Type B pancreatic cell (in vitro differentiated cells): ENCODE data around the gene SUB1. TPM values are rescaled to one million over a fixed set of nuclear protein-coding genes. Genes with fewer than 3 reads are reported as not detected.
A peak's percentile ranks its signal among the peaks of the same experiment; 100 is the strongest.

Source experiments
- DNase-seq: peaks from one replicate; pipeline ENCODE4 v3.0.0; 2021; ENCODE audit warnings: mixed read lengths; ENCODE audit not compliant: unreplicated experiment; ENCODE audit errors: extremely low spot score
- H3K27ac Mint-ChIP-seq: 2 replicates; pipeline ENCODE4 v1.8.0; 2021; ENCODE audit warnings: mild to moderate bottlenecking, mixed read lengths
- H3K27me3 Mint-ChIP-seq: 2 replicates; pipeline ENCODE4 v1.8.0; 2021; ENCODE audit warnings: mixed read lengths
- H3K36me3 Mint-ChIP-seq: 2 replicates; pipeline ENCODE4 v1.8.0; 2021; ENCODE audit warnings: mixed read lengths
- H3K4me1 Mint-ChIP-seq: one replicate; pipeline ENCODE4 v1.8.0; 2021; ENCODE audit warnings: mixed read lengths; ENCODE audit not compliant: unreplicated experiment
- H3K4me3 Mint-ChIP-seq: 2 replicates; pipeline ENCODE4 v1.8.0; 2021; ENCODE audit warnings: mild to moderate bottlenecking, mixed read lengths
- H3K9me3 Mint-ChIP-seq: 2 replicates; pipeline ENCODE4 v1.8.0; 2021; ENCODE audit warnings: mixed read lengths
- total RNA-seq: library from RNA; stranded (reverse); gene quantifications from 2 replicates; pipeline ENCODE4 v1.2.1, GENCODE V29; 2021; ENCODE audit warnings: low replicate concordance
- TF ChIP-seq, protein P1 (sequence below): fragments of 200-600 bp; sonication (generic); conservative IDR thresholded peaks from 2 replicates; pipeline ENCODE4 v1.5.0; 2021; ENCODE audit warnings: antibody characterized with exemption, mild to moderate bottlenecking

Gene SUB1
- total RNA-seq, 1 donor from 2014 or later, result 208 TPM

DNA sequence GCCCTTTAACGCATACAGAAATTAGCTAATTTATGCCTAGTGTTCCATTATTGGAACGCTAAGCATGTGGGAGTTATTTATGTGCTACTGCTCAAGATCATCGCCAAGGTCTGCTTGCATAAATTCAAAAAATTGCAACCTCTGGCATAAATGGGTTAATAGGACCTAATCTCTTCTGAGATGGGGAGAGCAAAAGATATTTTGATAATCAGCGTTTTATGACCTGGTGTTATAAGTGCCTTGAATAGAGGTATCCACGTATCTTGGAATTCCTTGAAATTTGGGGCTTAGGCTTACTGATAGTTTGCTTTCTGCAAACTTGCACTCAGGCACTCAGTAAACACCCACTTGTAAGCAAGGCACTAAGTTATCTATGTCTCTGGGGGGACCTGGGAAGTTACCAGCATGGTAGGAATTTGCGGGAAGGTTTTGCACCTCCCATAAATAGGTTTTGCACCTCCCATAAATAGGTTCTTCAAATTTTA lies 1.8 kb downstream of the SUB1 start:
- TF ChIP-seq, protein P1, sequence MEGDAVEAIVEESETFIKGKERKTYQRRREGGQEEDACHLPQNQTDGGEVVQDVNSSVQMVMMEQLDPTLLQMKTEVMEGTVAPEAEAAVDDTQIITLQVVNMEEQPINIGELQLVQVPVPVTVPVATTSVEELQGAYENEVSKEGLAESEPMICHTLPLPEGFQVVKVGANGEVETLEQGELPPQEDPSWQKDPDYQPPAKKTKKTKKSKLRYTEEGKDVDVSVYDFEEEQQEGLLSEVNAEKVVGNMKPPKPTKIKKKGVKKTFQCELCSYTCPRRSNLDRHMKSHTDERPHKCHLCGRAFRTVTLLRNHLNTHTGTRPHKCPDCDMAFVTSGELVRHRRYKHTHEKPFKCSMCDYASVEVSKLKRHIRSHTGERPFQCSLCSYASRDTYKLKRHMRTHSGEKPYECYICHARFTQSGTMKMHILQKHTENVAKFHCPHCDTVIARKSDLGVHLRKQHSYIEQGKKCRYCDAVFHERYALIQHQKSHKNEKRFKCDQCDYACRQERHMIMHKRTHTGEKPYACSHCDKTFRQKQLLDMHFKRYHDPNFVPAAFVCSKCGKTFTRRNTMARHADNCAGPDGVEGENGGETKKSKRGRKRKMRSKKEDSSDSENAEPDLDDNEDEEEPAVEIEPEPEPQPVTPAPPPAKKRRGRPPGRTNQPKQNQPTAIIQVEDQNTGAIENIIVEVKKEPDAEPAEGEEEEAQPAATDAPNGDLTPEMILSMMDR, result no peak
- Mint-ChIP-seq H3K27ac (no peak overlapping the region), H3K4me3 (peak overlapping the region; percentile 93), H3K27me3 (no peaks in the 10 kb centered on the region), H3K36me3 (peaks cover 16% of the 10 kb centered on the region), H3K9me3 (no peaks in the 10 kb centered on the region), H3K4me1 (peaks cover 29% of the 10 kb centered on the region)
- DNase-seq, result no peak

- peaks cover 22% of the 10 kb centered on the region for H3K4me1 Mint-ChIP-seq
- no peak overlapping the region for H3K4me3 Mint-ChIP-seq
- DNase-seq, result no peak
- H3K27me3 Mint-ChIP-seq, result no peaks in the 10 kb centered on the region
- no peaks in the 10 kb centered on the region for H3K9me3 Mint-ChIP-seq
- H3K36me3 Mint-ChIP-seq, result peaks cover 32% of the 10 kb centered on the region
- no peak overlapping the region for H3K27ac Mint-ChIP-seq
- TF ChIP-seq, protein P1, result no peak
Measured at GRCh38 chr5:32589416-32589815, 4.1 kb downstream of the SUB1 start.

DNA sequence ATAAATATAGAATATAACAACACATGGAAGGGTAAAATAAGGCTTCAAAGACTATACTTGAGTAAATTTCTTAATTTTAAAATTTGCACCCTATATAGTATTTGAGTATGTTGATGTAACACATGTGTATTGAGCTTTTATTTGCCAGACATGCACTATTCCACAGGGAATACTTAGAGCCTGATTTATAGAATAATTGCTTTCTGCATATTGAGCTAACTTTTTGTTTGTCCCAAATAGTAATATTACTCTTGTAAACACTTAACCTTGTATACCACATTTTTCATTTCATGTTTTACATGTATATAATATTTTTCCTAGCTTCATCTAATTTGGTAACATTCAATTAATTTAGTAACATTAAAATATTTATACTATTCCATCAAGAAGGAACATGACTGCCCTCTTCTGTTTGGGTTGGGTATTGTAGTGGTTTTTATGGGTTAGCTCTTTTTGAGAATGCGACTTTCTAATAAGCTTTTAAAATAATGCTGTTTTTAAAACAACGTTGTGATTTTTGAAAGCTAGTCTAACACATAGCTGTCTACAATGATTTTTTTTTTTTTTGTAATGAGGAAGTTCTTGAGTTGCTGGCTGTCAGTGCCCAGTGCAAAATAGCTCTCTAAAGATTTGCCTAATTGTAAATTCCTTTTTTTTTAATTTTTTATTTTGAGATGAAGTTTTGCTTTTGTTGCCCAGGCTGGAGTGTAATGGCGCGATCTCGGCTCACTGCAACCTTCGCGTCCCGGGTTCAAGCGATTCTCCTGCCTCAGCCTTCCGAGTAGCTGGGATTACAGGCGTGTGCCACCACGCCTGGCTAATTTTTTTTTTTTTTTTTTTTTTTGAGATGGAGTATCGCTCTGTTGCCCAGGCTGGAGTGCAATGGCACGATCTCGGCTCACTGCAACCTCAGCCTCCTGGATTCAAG lies 4.8 kb downstream of the SUB1 start:
- no peaks in the 10 kb centered on the region for H3K27me3 Mint-ChIP-seq
- no peak for DNase-seq
- peaks cover 17% of the 10 kb centered on the region for H3K4me1 Mint-ChIP-seq
- H3K36me3 Mint-ChIP-seq, result peaks cover 35% of the 10 kb centered on the region
- TF ChIP-seq, protein P1, result peak; percentile 89
- H3K27ac Mint-ChIP-seq, result no peak overlapping the region
- H3K4me3 Mint-ChIP-seq, result no peak overlapping the region
- H3K9me3 Mint-ChIP-seq, result no peaks in the 10 kb centered on the region

- Mint-ChIP-seq H3K27me3 (no peaks in the 10 kb centered on the region), H3K27ac (no peak overlapping the region), H3K4me1 (peaks cover 10% of the 10 kb centered on the region), H3K9me3 (no peaks in the 10 kb centered on the region), H3K36me3 (peaks cover 55% of the 10 kb centered on the region), H3K4me3 (no peak overlapping the region)
- TF ChIP-seq, protein P1, result no peak
- DNase-seq, result no peak
Measured at GRCh38 chr5:32595118-32595517, 9.8 kb downstream of the SUB1 start.

DNA sequence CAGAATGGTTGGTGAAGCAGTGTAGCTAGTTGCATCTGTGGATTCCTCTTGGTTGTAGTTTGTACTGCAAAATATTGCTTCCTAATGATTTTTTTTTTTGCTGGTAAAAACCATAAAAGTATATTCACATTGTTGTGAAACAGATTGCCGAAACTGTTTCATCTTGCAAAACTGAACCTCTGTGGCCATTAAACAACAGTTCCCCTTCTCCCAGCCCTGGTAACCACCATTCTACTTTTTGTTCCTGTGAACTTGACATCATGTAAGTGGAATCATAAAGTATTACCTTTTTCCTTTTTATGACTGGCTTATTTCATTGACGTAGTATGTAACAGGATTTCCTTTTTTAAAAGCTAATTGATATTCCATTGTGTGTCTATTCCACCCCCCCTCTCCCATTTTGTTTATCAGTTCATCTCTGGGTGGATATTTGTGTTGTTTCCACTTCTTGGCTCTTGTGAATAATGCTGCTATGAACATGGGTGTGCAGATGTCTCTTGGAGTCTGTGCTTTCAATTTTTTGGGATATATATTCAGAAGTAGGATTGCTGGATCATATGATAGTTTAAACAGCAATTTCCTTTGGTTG lies 11.8 kb downstream of the SUB1 start:
- H3K4me1 Mint-ChIP-seq, result peaks cover 10% of the 10 kb centered on the region

More for the DNA sequence above, 11.8 kb downstream of the SUB1 start:
- Mint-ChIP-seq H3K4me3 (no peak overlapping the region), H3K9me3 (no peaks in the 10 kb centered on the region), H3K36me3 (peaks cover 59% of the 10 kb centered on the region), H3K27ac (no peak overlapping the region), H3K27me3 (no peaks in the 10 kb centered on the region)
- no peak for DNase-seq
- TF ChIP-seq, protein P1, result no peak
